H1 (cell line): Measurements from ENCODE around the gene ARHGAP6.

Source experiments
- ATF3 ChIP-seq: IDR thresholded peaks from 2 replicates; pipeline ENCODE4 v1.6.1; 2011; ENCODE audit warnings: low read depth, mild to moderate bottlenecking, low read length; ENCODE audit not compliant: insufficient read depth
- CBX5 ChIP-seq: fragments of 300-800, 300-1000 bp; sonication (generic); IDR thresholded peaks from 2 replicates; pipeline ENCODE4 v1.7.1; 2016; ENCODE audit warnings: antibody characterized with exemption, low read length, low read depth
- EGR1 ChIP-seq: IDR thresholded peaks from 2 replicates; pipeline ENCODE4 v1.6.1; 2011; ENCODE audit warnings: low read depth, low read length, borderline replicate concordance
- EZH2 ChIP-seq: fragments of 200-600 bp; sonication (generic); IDR thresholded peaks from 2 replicates; pipeline ENCODE4 v1.7.1; 2012; ENCODE audit warnings: low read depth, mild to moderate bottlenecking, moderate library complexity, low read length, inconsistent platforms; ENCODE audit not compliant: severe bottlenecking
- POLR2A ChIP-seq, 2 experiments: IDR thresholded peaks; 1 replicate in 1 of 2; 2 replicates in 1 of 2; pipeline ENCODE4 v1.6.1; 2011; ENCODE audit warnings: low read depth in 2 of 2, low read length in 2 of 2, mild to moderate bottlenecking in 2 of 2; ENCODE audit errors: control extremely low read depth in 1 of 2
- SP1 ChIP-seq: IDR thresholded peaks from 2 replicates; pipeline ENCODE4 v1.6.1; 2011; ENCODE audit warnings: low read depth, low read length
- TBP ChIP-seq: IDR thresholded peaks from 2 replicates; pipeline ENCODE4 v1.6.1; 2011; ENCODE audit warnings: low read depth, low read length, improper control_type of control experiment
- TF ChIP-seq, protein P1 (sequence below), 3 experiments: IDR thresholded peaks; 1 replicate in 2 of 3; 2 replicates in 1 of 3; pipeline versions ENCODE4 v1.5.1 to v1.6.1; 2011; ENCODE audit warnings: low read length in 3 of 3, mild to moderate bottlenecking in 3 of 3, inconsistent platforms in 2 of 3, low read depth in 1 of 3, moderate library complexity in 1 of 3; ENCODE audit not compliant: insufficient read depth in 1 of 3; ENCODE audit errors: control extremely low read depth in 1 of 3

- TF ChIP-seq ATF3 (no peak), SP1 (no peak), CBX5 (no peak), EZH2 (no peak), TBP (no peak), POLR2A (IDR thresholded peaks at IDR 0.05; ENCODE audit: control extremely low read depth in 1 of 2, low read depth in 2 of 2, low read length in 2 of 2) (no peak), EGR1 (no peak)
- TF ChIP-seq, protein P1, sequence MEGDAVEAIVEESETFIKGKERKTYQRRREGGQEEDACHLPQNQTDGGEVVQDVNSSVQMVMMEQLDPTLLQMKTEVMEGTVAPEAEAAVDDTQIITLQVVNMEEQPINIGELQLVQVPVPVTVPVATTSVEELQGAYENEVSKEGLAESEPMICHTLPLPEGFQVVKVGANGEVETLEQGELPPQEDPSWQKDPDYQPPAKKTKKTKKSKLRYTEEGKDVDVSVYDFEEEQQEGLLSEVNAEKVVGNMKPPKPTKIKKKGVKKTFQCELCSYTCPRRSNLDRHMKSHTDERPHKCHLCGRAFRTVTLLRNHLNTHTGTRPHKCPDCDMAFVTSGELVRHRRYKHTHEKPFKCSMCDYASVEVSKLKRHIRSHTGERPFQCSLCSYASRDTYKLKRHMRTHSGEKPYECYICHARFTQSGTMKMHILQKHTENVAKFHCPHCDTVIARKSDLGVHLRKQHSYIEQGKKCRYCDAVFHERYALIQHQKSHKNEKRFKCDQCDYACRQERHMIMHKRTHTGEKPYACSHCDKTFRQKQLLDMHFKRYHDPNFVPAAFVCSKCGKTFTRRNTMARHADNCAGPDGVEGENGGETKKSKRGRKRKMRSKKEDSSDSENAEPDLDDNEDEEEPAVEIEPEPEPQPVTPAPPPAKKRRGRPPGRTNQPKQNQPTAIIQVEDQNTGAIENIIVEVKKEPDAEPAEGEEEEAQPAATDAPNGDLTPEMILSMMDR (IDR thresholded peaks at IDR 0.05; ENCODE audit: control extremely low read depth in 1 of 3, insufficient read depth in 1 of 3, low read depth in 1 of 3, low read length in 3 of 3), result no peak
These were observed 536.1 kb downstream of the ARHGAP6 start for GRCh38 chrX:11129534-11130105.
